NCI-H748 (cell line): Measurements from ENCODE around the gene ADAMTS4.

Source experiments
- DNase-seq: peaks from one replicate; lab custom pipeline; 2025; ENCODE audit not compliant: unreplicated experiment; lab: John Stamatoyannopoulos, UW

ADAMTS4 gene

DNA sequence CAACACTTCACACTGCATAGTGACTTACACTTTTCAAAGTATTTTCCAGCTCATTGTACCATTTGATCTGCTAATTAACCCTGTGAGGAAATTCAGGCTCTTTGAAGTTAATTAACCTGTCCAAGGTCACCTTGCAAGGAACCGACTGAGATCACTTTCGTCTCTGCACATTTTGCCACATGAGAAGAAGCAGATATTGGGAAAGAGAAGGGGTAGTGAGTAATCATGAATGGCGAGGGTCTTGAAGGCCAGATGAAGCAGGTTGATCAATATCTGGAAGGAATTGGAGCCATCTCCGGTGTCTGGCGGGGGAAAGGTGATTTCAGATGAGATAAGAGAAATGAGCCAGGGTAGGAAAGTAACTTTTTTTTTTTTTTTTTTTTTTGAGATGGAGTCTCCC, 21.1 kb upstream of the ADAMTS4 start:
- DNase-seq: no peak

DNA sequence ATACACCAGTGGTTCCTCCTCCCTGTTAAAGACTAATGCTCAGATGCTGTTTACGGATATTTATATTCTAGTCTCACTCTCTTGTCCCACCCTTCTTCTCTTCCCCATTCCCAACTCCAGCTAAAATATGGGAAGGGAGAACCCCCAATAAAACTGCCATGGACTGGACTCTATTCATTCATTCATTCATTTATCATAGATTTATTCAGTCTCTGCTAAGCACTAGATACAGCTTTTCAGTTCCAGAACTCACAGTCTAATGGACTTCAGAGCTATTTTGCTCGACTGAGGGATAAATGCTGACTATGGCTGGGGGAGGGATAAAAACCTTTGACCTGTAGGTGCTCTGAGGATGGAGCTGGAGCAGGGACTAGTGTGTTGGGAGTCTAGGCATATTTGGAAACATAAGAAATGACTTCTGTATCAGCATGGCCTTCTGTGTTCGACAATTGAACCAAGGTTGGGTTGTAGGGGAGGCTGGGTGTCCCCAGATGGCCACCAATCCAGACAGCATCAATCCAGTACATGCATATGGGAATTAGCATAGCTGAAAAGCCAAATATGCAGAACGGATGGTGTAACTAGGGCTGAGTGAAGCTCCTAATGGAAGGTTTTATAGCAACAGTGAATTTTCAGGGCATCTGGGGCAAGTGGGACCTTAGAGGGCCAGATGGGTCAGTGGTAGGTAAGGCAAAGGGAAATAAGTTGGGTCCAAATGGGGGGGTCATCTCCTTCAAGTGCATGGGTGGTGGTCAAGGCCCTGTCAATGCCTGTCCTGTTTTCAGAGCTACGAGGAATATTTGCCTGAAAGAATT, 20.4 kb upstream of the ADAMTS4 start:
- DNase-seq: no peak

DNA sequence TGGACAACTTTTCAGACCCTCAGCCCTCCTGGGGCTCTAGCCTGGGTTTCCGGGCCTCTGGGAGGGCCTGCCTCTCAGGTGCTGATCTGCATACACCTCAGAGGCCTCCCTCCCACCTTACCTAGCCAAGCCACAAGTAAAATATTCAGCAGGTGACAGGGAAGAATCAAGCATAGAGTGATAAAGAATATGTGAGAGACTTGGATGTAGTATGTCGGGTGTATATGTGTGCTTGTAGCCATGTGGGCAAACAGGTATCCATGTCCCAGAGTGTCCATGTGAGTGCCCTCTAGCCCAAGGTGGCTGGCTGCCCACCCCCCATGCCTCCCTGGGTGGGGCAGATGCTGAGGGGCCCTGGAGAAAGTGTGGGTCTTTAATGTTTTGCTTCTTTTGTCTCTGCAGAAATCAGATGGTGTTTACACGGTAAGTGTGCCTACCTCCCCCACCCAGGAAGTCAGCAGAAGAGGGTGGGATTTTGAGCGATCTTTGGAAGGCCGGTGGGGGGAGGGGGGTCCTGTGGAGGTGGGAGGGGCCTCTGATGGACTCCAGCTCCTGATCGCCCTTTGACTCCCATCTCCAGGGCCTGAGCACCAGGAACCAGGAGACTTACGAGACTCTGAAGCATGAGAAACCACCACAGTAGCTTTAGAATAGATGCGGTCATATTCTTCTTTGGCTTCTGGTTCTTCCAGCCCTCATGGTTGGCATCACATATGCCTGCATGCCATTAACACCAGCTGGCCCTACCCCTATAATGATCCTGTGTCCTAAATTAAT, 19.6 kb upstream of the ADAMTS4 start:
- DNase-seq: no peak

DNA sequence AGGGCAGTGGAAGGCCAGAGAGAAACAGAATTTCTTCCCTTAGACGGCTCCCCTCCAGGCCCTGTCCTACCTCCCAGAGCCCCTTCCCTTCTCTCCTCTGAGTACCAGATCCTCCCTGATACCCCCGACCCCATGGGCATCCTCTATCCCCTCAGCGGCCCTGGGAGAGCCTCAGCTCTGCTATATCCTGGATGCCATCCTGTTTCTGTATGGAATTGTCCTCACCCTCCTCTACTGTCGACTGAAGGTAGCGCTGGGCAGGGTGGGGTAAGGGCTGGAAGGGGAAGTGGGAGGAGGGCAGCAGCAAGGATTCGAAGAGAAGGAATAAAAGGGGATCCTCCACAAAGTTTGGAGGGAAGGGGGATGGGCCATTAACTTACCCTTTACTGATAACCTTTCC, 19.0 kb upstream of the ADAMTS4 start:
- no peak for DNase-seq

DNA sequence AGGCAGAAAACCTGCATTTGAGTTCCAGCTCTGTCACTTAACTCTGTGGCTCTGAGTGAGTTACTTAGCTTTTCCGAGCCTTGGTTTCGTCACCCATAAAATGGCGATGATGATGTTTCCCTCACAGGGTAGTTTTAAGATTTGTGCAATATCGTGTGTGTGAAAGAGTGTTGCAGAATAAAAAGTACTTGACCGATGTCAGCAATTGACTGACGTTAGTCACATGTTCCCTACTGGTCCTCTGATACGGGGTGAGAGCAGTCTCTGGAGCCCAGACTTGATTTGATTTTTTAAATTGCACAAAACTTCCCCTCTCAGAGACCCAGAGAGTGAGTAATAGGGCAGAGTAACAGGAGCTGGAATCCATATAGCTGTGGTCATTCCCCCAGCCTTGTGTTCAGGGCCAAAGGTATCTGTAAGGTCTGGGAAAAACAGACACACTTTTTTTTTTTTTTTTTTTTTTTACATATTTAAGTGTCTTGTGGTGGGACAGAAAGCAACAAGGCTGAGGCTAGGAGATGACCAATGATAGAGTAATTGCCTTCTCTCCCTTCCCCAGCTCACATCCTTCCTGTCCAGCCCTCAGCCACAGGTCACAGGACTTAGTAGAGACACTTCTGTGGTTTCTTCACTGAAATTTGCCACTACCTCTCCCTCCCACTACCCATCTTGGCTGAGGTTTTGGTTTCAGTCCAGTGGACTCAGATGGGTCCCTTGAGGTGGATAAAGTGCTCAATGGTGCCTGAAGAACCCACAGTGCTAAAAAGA, 18.3 kb upstream of the ADAMTS4 start:
- no peak for DNase-seq

DNA sequence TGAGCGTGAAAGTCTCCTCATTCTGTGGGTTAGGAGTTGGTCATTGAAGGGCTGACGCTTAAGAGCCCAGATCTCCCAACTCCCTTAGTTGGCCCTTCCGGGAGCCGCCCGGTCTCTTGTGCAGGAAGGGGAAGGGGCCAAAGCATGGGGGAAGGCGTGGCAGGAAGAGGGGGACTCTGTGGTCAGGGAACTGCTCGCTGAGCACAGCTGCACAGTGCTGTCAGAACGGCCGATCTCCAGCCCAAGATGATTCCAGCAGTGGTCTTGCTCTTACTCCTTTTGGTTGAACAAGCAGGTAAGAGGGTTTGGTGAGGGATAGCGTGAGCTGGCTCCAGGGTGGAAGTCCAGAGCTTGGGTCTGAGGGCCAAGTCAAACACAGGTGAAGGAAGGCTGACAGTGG, 16.2 kb upstream of the ADAMTS4 start, which contains the start of gene FCER1G:
Gene FCER1G (plus strand): TSS at position 220 of the 400 bp plus-strand sequence. CDS start 27 bp downstream, at position 247.
- DNase-seq: no peak

DNA sequence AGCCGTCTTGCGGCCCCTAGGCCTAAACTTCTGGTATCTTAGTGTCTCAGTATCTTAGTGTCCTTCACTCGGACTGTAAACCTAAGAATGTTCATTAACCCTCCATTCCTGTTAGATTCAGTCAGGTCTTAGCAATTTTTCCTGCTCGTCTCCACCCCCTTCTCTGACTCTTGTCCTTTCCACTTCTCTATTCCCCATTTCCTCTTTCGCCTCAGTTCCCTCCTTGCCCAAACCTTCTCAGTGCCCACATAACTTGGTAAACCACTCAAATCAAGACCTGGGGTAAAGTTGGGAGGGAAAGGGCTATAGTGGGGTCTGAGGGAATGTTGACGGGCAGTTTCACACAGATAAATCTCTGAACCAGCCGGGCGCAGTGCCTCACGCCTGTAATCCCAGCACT, 15.5 kb upstream of the ADAMTS4 start:
- DNase-seq: no peak

DNA sequence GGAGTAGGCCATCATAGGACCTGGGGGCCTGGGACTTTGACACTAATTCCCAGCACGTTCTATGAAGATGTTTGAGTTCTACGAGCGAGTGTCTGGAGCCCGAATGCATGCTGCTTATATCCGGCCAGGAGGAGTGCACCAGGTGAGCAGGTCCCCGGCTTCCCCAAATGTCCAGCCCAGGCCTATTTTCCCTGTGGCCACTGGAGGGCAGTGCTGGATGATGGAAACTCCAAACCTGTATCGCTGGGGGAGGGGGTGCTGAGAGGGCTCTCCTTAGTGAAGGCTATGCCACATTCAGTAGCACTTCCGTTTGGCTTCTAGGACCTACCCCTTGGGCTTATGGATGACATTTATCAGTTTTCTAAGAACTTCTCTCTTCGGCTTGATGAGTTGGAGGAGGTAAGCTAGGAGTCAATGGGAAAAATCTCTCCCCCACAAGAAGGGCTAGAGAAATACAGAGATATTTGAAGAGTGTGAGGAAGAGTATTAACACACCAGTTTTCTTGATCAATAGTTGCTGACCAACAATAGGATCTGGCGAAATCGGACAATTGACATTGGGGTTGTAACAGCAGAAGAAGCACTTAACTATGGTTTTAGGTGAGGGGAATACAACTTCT, 11.0 kb upstream of the ADAMTS4 start:
- peak; percentile 75 for DNase-seq

DNA sequence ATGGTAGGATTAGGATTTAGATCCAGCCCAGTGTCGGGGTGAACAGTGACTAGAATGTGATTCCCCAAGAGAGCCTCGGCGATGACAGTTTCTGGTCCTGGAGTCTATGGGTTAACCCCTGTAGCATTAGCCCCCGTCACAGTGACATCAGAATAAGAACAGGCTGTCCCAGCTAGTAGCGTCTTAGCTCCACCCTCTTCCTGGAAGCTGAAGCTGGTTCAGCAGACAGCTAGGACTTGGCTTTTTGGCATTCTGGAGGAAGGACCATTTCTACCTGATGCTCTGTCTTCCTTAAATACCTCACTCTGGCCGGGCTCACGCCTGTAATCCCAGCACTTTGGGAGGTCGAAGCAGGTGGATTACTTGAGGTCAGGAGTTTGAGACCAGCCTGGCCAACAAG, 8.3 kb upstream of the ADAMTS4 start:
- no peak for DNase-seq

DNA sequence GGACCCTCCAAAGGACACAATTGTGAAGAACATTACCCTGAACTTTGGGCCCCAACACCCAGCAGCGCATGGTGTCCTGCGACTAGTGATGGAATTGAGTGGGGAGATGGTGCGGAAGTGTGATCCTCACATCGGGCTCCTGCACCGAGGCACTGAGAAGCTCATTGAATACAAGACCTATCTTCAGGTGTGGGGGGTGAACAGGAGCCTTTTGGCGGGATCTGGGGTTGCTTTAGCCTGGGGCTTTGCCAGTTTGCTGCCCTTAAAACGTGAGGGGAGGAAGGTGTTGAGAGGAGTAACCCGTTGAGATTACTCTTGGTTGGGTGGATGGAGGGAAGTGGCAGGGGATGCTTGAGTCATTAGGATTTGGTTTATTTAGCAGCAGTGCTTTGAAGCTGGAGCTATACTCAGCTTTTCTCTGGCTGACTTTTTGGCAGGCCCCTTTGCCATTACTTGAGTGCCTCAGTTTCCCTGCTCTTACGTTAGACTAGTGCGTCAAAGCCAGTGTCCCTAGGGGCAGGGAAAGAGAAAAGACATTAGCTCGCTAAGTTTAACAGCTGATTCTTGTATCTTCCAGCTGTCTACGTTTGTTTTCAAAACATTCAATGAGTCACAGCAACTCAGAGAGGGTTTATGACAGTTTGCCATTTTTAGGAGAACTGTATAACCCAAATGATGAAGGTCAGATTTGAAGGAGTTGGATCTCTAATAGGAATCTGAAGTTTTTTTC, 7.7 kb upstream of the ADAMTS4 start:
- no peak for DNase-seq

DNA sequence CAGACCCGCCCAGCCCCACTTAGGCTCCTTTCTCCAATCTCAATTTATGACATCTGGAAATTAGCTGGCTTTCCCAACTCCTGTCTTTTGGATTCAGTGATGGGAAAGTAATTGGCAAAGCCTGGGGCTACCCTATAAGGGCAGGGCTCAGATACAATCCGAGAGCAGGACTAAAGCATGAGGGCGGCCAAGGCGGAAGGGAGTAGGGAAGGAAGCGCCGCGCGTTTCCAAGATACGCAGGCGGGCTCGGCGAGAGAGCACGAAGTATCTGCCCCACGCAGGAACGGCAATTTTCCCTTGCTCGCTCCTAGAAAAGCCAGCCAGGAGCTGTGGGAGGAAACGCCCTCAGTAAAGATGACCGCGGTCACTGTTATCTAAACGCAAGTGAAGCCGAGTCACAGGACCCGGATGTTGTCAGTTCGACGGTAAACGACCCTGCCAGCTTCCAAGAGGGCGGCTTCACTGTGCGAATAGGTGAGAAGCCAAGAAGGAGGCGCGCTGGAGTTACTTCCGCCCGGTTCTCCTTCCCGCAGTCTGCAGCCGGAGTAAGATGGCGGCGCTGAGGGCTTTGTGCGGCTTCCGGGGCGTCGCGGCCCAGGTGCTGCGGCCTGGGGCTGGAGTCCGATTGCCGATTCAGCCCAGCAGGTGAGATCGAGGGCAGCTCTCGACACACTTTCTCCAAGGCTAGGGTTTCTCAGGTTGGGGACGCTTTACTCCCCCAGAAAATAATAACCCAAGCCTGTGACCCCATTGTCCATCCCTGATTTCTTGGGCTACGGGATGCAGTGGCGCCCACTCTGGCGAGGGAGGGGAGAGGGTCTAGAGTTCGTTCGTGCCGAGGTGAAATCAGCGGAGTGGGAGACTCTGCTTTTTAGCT, 3.2 kb upstream of the ADAMTS4 start, which contains the start of gene NDUFS2:
Gene NDUFS2 (plus strand): TSS at position 532 of the 877 bp plus-strand sequence. CDS start 19 bp downstream, at position 551.
- DNase-seq: peak; percentile 99

DNA sequence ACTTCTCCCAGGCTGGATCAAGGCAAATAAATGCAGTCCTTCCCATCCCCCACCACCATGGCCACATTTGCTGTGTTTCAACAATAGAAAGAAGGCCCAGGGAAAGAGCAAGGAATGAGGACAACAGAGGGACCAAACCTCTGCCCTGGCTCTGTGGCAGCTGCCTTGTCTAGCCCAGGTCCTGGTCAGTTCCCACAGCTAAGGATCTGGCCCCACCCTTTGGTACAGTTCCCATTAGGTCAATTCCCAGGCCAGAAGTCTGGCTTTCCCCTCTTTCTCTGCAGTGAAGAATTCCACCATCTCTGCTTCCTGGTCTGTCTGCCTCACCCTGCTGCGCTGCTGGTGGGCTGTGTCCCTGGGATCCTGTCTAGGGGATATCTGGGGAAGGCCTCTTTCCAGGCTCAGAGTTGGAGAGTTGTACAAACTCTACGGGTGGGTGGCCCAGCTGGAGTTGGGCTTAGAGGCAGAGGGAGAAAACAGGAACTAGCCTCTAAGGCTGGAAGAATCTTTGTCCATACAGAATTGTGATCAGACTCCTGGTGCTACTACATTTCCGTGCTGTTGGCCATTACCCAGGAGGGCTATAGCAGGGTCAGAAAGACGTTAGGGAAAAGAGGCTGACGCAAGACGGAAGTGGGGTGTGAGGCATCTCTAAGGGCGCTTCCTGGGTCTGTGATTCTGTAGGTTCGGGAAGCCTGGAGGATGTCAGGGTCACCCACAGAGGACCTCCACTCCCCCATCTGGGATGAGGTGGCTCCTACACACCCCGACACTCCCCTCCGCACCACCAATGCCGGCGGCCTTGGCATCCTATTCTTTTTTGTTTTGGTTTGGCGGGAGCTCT, 2.4 kb upstream of the ADAMTS4 start:
- no peak for DNase-seq

DNA sequence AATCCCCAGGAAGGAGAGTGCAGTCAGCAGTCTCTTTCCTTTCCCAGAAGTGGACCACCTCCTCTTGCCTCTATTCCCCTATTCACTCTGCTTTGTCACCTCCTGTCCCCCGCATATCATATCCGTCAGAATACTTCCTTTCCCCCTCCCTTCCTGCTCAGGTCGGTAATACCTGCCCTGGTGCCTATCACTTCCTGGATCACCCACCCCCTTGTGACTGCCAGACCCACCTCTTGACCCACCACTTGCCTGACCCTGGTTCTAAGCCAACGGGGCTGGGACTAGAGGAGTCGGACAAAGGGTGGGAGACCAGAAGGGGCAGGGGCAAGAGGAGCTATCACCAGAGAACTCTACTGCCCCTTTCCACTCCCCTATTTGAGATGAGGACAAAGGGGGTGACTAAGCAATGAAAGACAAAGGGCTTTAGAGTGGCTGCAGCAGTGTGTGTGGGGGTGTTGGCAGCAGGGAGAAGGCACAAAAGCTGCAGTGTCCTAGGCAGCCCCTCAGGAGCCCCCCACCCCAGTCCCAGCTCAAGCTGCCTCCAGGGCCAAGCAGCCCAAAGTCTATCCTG, 1.7 kb upstream of the ADAMTS4 start:
- DNase-seq: no peak

DNA sequence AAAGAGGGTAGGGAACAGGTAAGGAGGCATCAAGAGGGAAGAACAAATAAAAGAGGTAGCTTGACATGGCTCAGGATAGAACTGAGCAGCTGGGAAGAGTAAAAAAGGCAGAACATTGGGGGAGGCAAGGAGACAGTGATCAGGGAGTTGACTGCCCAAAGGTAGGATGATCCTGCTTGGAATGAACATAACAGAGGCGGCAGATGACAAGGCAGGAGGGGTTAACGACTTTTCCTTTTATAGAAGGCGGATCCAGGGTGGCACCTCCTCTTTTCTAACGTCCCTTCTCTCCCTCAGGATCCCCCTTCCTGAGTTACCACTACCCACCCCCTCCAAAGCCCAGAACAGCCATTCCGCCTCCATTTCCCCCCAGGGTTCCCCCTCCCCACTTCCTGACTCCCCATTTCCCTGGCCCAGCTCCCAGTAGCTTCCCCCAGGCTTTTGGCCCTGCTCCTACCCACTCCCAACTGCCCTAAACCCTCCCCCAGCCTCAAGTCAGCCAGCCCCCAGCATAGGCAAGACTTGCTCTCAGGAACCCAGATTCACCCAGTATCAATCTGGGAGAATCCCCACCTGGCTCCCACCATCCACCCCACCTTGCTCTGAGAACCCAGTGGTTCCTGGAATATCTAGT, 769 bp upstream of the ADAMTS4 start:
- DNase-seq: no peak

DNA sequence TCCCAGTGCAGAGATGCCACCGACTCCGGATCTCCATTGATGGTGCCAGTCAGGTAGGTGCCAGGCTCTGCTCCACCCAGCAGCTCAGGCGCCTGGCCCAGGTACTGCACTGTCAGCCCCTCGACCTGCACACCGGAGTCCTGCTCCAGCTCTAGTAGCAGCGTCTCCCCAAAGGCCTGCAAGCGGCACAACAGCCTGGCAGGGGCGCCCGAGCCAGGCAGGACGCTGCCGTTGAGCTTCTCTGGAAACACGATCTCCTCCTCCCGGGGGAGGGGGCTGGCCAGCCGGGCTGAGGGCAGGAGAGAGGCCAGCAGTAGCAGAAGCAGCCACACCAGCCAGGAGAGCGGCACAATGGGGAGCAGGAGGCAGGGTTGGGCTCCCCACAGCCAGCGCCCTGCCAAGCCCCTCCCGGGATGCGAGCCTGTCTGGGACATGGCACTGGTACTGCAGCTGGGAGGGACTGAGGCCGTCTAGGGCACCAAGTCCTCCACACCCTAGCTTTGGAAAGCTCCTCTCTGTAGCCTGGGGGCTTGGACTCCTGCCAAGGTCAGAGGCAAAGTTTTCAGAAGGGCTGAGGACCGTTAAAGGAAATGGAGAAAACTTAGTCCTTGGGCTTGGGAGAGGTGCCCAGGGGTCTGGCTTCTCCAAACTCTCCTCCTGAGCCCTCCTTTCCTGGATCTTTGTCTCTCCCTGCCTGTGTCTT, 509 bp downstream of the ADAMTS4 start:
- DNase-seq: peak; percentile 13

DNA sequence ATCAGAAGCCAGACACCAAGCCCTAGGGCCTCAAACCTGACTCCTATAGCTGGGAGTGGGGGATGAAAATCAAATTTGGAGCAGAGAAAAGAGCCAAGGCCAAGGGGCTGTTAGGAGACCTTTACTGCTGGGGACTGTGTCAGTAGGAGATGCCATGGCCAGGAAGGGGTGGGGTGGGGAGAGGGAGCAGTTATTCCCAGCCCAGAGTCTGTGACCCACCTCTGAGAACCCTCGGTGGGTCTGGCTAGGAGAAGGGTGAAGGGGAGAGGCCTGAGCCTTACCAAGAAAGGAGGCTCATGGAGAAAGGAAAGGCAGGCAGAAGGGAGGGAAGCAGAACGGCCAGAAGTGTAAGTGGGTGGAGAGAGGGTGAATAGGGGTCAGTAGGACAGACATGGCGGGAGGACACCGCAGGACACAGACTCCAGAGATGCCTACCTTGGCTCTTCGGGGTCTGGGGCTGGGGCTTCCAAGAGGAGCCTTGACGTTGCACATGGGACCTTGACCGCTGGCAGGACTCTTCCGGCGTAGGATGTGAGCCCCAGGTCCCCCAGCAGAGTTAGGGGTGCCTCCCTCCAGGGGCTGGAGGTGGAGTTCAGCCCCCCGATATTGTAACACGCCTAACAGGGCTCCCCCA, 1.2 kb downstream of the ADAMTS4 start:
- no peak for DNase-seq
